ENCODE results near the gene MB.

- TF ChIP-seq CTCF (IDR thresholded peaks at IDR 0.05) (no peak), POLR2A (IDR thresholded peaks at IDR 0.05) (no peak)
Measured at GRCh38 chr22:35629406-35630216, 12.5 kb upstream of the MB start.
